Ascending aorta (tissue), 2 donors: ENCODE data around the gene NUP210. TPM values are rescaled to one million over a fixed set of nuclear protein-coding genes. Genes with fewer than 3 reads are reported as not detected.

Source experiments
- DNase-seq, 2 donors: peaks; one replicate each; pipeline ENCODE4 v3.0.0-alpha.2; 2019; ENCODE audit warnings: low spot score in 2 of 2
- H3K27ac ChIP-seq, 2 donors: fragments of 200-600 bp; sonication (generic); one replicate each; pipeline ENCODE4 v1.5.1; 2016 to 2017; ENCODE audit warnings: mild to moderate bottlenecking in 1 of 2
- H3K27me3 ChIP-seq: fragments of 200-600 bp; sonication (generic); one replicate; pipeline ENCODE4 v1.5.1; 2017
- H3K36me3 ChIP-seq, 2 donors: fragments of 200-600 bp; sonication (generic); one replicate each; pipeline ENCODE4 v1.5.1; 2016
- H3K4me1 ChIP-seq, 2 donors: fragments of 200-600 bp; sonication (generic); one replicate each; pipeline ENCODE4 v1.5.1; 2016 to 2017; ENCODE audit warnings: mild to moderate bottlenecking in 1 of 2
- H3K4me3 ChIP-seq, 2 donors: fragments of 200-600 bp; sonication (generic); one replicate each; pipeline ENCODE4 v1.5.1; 2016 to 2017; ENCODE audit warnings: mild to moderate bottlenecking in 1 of 2
- H3K9me3 ChIP-seq, 2 donors: fragments of 200-600 bp; sonication (generic); one replicate each; pipeline ENCODE4 v1.5.1; 2016
- CTCF ChIP-seq, 3 experiments: fragments of 200-600 bp in 2 of 3; fragments of 450-650 bp in 1 of 3; sonication (generic) in 2 of 3; IDR thresholded peaks; one replicate each; pipeline ENCODE4 v1.5.1; 2016 to 2019; ENCODE audit warnings: antibody characterized with exemption in 3 of 3, mild to moderate bottlenecking in 1 of 3, moderate library complexity in 1 of 3
- intact Hi-C: fragments of 100-400 bp; cut with DNase I; formaldehyde crosslinking; loops from one replicate; pipeline ENCODE4 v1.15.1; 2023
- total RNA-seq: library from RNA; depleted of rRNA; stranded (reverse); fragments of >200 nt; gene quantifications from one replicate; pipeline ENCODE4 v1.1.0, GENCODE V29; 2016

Gene NUP210
- total RNA-seq, 1 donor from 2014 or later, result 11.0 TPM

DNA sequence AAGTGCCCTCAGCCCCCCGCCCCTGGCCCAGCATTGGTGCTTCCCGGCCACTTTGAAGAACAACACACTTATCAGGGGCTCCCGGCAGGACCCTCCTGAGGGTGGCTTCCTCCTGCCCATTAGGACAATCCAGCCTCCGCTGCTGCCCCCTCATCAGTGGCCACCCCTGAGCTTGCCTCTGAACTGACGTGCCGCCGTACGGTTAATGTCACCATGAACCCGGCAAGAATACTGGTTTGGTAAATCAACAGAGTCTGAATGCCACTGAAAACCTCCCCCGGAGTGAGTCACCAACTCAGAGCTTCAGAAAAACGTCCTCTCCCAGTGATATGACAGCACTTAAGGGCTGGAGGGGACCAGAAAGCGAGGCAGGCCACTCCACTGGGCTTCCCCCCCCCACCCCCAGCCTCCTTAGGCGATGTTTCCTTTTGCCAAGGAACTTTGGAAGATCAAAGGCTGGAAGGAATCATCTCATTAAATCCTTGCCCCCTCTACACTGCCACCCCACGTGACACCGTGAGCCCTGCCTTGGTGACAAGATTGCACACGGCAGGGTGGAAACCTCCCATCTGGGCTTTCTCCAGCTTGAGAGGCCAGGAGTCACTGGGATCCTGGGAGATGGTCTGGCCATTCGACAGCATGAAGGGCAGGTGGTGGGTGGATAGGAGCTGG is 142.1 kb downstream of the NUP210 start:
- peak overlapping the region in 1 of 2 donors; percentile 2 for H3K4me3 ChIP-seq
- H3K27me3 ChIP-seq, result no peaks in the 10 kb centered on the region
- peak overlapping the region; percentile 16 to 63 for H3K27ac ChIP-seq

GRCh38 chr3:13277196-13277813 is 142.8 kb downstream of the NUP210 start:
- no peaks in the 10 kb centered on the region for H3K36me3 ChIP-seq
- no peaks in the 10 kb centered on the region for H3K9me3 ChIP-seq
- H3K4me1 ChIP-seq, result peaks cover 0 to 14% of the 10 kb centered on the region in 2 donors
- H3K27ac ChIP-seq, result peak overlapping the region; percentile 16 to 63
- intact Hi-C loops, result no loop called here
- no peaks in the 10 kb centered on the region for H3K27me3 ChIP-seq
- DNase-seq, result no peak
- peak overlapping the region in 1 of 2 donors; percentile 2 for H3K4me3 ChIP-seq
- TF ChIP-seq CTCF (IDR thresholded peaks at IDR 0.05), result no peak

More for the DNA sequence above, 142.1 kb downstream of the NUP210 start:
- no peak for TF ChIP-seq CTCF (IDR thresholded peaks at IDR 0.05)
- Histone ChIP-seq H3K9me3 (no peaks in the 10 kb centered on the region), H3K36me3 (no peaks in the 10 kb centered on the region), H3K4me1 (peaks cover 0 to 16% of the 10 kb centered on the region in 2 donors)
- intact Hi-C loops, result no loop called here
- no peak for DNase-seq

- H3K4me1 ChIP-seq, result peaks cover 0 to 10% of the 10 kb centered on the region in 2 donors
- H3K9me3 ChIP-seq, result no peaks in the 10 kb centered on the region
- no peaks in the 10 kb centered on the region for H3K27me3 ChIP-seq
- H3K27ac ChIP-seq, result no peak overlapping the region
- intact Hi-C loops, result no loop called here
- H3K4me3 ChIP-seq, result no peak overlapping the region
- H3K36me3 ChIP-seq, result no peaks in the 10 kb centered on the region
- TF ChIP-seq CTCF (IDR thresholded peaks at IDR 0.05), result no peak
- no peak for DNase-seq
These were observed 143.5 kb downstream of the NUP210 start for GRCh38 chr3:13276438-13277195.

DNA sequence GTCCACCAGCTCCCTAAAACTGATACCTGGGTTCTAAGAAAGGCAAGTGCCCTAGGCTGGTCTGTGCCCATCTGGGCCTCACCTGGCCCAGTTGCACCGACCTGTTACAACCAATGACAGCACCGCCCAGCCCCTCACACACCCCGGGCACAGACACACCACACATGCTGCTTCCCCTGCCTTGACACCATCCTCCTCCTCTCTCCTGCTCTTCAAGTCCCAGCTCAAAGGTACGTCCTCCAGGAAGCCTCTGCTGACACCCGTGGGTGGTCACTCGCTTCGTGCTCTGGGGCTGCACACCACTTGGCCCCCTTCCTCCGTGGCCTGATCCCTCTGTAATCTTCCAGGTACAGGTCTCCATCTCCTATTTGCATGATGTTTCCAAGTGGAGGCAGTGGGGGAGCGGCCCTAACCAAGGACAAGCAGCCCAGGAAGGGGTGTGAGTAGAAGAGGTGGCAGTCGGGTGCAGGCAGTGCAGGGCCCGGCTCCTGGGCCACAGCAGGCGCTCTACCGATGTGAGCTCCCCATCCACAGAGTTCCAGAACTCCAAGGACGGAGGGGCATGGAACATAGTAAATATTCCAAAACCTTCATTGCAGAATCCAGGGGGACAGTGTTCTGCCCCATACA is 144.6 kb downstream of the NUP210 start:
- H3K9me3 ChIP-seq, result no peaks in the 10 kb centered on the region
- H3K27me3 ChIP-seq, result no peaks in the 10 kb centered on the region
- no peak for TF ChIP-seq CTCF (IDR thresholded peaks at IDR 0.05)
- H3K27ac ChIP-seq, result no peak overlapping the region
- no peak for DNase-seq
- intact Hi-C loops, result no loop called here
- H3K36me3 ChIP-seq, result no peaks in the 10 kb centered on the region
- H3K4me3 ChIP-seq, result no peak overlapping the region
- H3K4me1 ChIP-seq, result peaks cover 0 to 10% of the 10 kb centered on the region in 2 donors

- Histone ChIP-seq H3K27ac (no peak overlapping the region), H3K27me3 (no peaks in the 10 kb centered on the region), H3K4me3 (no peak overlapping the region), H3K9me3 (peaks cover 2 to 7% of the 10 kb centered on the region in 2 donors), H3K36me3 (no peaks in the 10 kb centered on the region), H3K4me1 (peaks cover 0 to 10% of the 10 kb centered on the region in 2 donors)
- intact Hi-C loops, result no loop called here
- no peak for TF ChIP-seq CTCF (IDR thresholded peaks at IDR 0.05)
- DNase-seq, result no peak
These were observed 145.4 kb downstream of the NUP210 start for GRCh38 chr3:13274551-13275332.
